ENCODE results near the gene XBP1.

DNA sequence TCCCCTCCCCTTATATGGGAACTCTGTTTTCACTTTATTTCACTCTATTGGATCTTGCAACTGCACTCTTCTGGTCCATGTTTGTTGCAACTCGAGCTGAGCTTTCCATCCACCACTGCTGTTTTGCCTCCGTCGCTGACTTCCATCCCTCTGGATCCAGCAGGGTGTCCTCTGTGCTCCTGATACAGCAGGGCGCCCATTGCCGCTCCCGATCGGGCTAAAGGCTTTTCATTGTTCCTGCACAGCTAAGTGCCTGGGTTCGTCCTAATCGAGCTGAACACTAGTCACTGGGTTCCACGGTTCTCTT is 39.0 kb downstream of the XBP1 start:
- no peak for TF ChIP-seq YY1 (IDR thresholded peaks at IDR 0.05; ENCODE audit: insufficient read depth, insufficient read length)
- no peak for TF ChIP-seq ZNF274 (IDR thresholded peaks at IDR 0.05; ENCODE audit: low read depth, low read length)

Data from NT2/D1 (cell line).